Ectodermal cell (in vitro differentiated cells): ENCODE data around the gene PIAS1.

Experiments
- H3K27ac ChIP-seq: 2 replicates; pipeline ENCODE4 v1.7.0; 2013; ENCODE audit warnings: mild to moderate bottlenecking, low read depth, low read length; ENCODE audit not compliant: insufficient read depth, poor library complexity, severe bottlenecking
- H3K27me3 ChIP-seq: 2 replicates; pipeline ENCODE4 v1.7.0; 2013; ENCODE audit warnings: mild to moderate bottlenecking, low read length; ENCODE audit not compliant: insufficient read depth, control insufficient read depth, poor library complexity, severe bottlenecking
- H3K36me3 ChIP-seq: one replicate; pipeline ENCODE4 v1.7.0; 2013; ENCODE audit warnings: low read length; ENCODE audit not compliant: control insufficient read depth, insufficient read depth
- H3K4me1 ChIP-seq: one replicate; pipeline ENCODE4 v1.7.0; 2013; ENCODE audit warnings: low read length; ENCODE audit not compliant: control insufficient read depth, insufficient read depth
- H3K4me3 ChIP-seq: 2 replicates; pipeline ENCODE4 v1.7.0; 2013; ENCODE audit warnings: low read depth, low read length, control low read depth; ENCODE audit not compliant: insufficient read depth
- H3K9me3 ChIP-seq: 2 replicates; pipeline ENCODE4 v1.7.0; 2013; ENCODE audit warnings: mild to moderate bottlenecking, low read length, moderate library complexity; ENCODE audit not compliant: control insufficient read depth
- WGBS, 2 experiments: methylation state at CpG; one replicate each; pipeline ENCODE4 v1.1.7; 2013; ENCODE audit warnings: missing lambda C conversion rate in 2 of 2; 5-methylcytosine and 5-hydroxymethylcytosine counted together

The PIAS1 gene

DNA sequence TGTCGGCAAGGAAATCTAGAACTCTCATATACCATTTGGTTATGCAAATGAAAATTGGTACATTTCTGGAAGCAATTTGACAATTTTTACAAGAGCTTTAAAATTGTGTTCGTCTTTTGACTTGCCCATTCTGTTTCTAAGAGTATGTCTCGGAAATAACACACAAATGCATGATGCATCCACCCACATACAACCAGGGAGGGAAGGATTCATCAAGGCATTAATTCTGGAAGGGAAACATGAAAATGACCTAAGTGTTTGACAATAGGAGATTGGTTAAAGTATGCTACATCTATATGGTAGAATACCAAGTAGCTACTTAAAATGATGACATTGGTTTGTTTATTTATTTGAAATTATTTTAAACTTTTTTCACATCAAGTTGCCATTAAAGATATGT, 58.6 kb downstream of the PIAS1 start:
- Histone ChIP-seq H3K4me1 (no peaks in the 10 kb centered on the region), H3K36me3 (no peaks in the 10 kb centered on the region), H3K27me3 (no peaks in the 10 kb centered on the region), H3K9me3 (no peaks in the 10 kb centered on the region), H3K27ac (no peak overlapping the region), H3K4me3 (no peak overlapping the region)
- 63 to 67% methylated on average over 3 of the region's 3 CpGs for WGBS, 2 experiments

DNA sequence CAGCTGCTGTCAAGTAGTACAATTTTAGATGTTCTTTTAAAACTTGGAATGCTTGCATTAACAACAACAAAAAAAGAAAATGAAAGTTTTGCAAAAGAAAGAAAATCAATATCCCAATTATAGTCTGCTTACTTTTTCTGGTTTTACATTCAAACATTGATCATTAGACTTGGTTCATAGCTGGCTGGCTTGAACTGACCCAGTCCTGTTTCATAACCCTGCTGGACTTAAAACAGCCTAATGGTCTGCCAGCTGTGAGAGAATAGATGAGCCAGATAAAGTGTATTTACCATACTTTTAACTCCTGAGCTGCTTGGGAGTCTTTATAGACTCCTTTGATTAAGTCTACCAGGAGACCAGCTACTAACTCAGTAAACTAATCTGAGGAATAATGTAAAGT, 59.2 kb downstream of the PIAS1 start:
- H3K9me3 ChIP-seq, result no peaks in the 10 kb centered on the region
- H3K4me1 ChIP-seq, result no peaks in the 10 kb centered on the region
- H3K4me3 ChIP-seq, result no peak overlapping the region
- H3K36me3 ChIP-seq, result no peaks in the 10 kb centered on the region
- no peaks in the 10 kb centered on the region for H3K27me3 ChIP-seq
- H3K27ac ChIP-seq, result no peak overlapping the region

DNA sequence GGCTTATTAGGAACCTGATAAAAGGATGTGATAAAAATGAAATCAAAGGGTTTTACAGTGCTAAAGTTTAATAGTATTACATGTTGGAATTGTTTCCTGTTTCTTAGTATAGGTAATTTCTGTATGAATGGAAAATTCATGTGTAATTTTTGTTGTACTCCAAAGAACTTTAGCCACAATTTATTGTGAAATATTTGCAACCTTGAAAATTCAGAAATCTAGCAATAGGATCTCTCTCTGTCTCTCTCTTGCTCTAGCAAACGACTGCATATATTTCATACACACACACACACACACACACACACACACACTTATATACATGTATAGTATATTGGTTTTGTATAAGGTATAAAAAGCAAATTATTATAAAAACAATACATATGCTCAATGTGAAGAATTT, 59.6 kb downstream of the PIAS1 start:
- H3K4me3 ChIP-seq, result no peak overlapping the region
- H3K27ac ChIP-seq, result no peak overlapping the region
- no CpG with 5 or more reads among the region's 1 CpG for WGBS, 2 experiments
- H3K27me3 ChIP-seq, result no peaks in the 10 kb centered on the region
- no peaks in the 10 kb centered on the region for H3K9me3 ChIP-seq
- H3K4me1 ChIP-seq, result no peaks in the 10 kb centered on the region
- H3K36me3 ChIP-seq, result no peaks in the 10 kb centered on the region

DNA sequence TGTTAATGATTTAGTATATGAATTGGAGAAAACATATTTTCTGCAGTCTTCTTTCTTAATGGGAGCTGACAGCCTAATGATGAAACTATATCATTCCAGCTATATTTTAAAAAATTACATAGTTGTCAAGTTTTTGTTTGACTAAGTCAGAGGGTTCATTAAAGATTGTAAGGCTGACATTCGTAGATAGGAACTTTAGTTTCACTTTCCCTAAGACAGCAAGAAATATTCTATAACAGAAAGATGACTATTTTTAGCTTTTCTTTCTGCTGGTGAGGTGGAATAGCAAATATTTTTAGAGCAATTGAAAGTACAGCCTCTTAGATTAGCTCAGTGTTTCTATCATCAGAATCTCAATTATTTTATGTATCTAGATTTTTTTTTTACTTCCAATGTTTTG, 60.2 kb downstream of the PIAS1 start:
- no peaks in the 10 kb centered on the region for H3K9me3 ChIP-seq
- H3K4me1 ChIP-seq, result no peaks in the 10 kb centered on the region
- no peaks in the 10 kb centered on the region for H3K27me3 ChIP-seq
- H3K4me3 ChIP-seq, result no peak overlapping the region
- no peak overlapping the region for H3K27ac ChIP-seq
- no CpG with 5 or more reads among the region's 1 CpG for WGBS, 2 experiments
- no peaks in the 10 kb centered on the region for H3K36me3 ChIP-seq

DNA sequence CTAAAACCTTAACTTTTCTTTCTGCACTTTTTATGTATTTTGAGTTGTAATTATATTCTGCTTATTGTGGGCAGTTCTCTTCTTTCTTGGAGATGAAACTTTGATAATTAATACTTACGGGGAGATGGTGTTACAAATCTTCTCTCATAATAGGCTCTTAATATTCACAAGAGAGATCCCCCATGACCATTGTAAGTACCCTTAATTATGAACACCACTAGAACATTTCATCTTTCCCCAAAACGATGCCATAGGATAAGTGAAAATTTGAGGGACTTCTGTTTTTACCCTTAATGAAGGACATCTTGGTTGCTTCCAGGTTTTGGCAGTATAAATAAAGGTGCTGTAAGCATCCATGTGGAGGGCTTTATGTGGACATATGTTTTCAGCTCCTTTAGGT, 60.7 kb downstream of the PIAS1 start:
- no peaks in the 10 kb centered on the region for H3K36me3 ChIP-seq
- no peaks in the 10 kb centered on the region for H3K27me3 ChIP-seq
- H3K4me1 ChIP-seq, result no peaks in the 10 kb centered on the region
- H3K27ac ChIP-seq, result no peak overlapping the region
- H3K9me3 ChIP-seq, result no peaks in the 10 kb centered on the region
- H3K4me3 ChIP-seq, result no peak overlapping the region
- WGBS, 2 experiments, result 82 to 97% methylated on average over 2 of the region's 2 CpGs

DNA sequence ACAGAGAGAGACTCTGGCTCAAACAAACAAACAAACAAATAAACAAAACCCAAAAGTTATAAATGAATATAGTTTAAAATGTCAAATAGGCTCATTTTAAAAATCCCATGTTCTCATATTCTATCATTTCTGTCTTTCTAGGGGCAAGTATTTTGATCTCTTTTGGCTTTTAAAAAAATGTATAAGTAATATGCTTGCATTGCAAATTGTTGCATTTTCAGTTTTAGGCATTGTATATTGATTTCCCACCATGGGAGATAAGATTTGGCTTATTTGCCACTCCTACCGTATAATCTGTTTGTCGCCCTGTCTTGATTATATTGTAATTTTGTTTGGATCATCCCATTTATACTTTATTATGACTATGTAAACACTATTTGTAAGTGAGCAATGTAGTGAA, 70.6 kb downstream of the PIAS1 start:
- Histone ChIP-seq H3K4me1 (no peaks in the 10 kb centered on the region), H3K27me3 (no peaks in the 10 kb centered on the region), H3K4me3 (no peak overlapping the region), H3K9me3 (no peaks in the 10 kb centered on the region), H3K27ac (no peak overlapping the region), H3K36me3 (no peaks in the 10 kb centered on the region)
- 86% methylated on average over 2 of the region's 2 CpGs; no CpG with 5 or more reads in 1 of the 2 experiments for WGBS, 2 experiments

DNA sequence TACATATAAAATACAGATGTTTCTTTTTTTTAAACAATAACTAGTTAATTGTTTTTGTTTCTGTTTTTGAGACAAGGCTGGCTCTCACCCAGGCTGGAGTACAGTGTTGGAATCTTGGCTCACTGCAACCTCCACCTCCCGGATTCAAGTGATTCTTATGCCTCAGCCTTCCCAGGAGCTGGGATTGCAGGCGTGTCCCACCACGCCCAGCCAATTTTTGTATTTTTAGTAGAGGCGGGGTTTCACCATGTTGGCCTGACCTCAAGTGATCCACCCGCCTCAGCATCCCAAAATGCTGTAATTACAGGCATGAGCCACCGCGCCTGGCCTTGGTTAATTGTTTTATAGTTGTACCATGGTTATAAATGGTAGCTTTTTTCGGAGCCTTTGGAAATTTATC, 72.3 kb downstream of the PIAS1 start:
- Histone ChIP-seq H3K4me3 (no peak overlapping the region), H3K36me3 (no peaks in the 10 kb centered on the region), H3K4me1 (no peaks in the 10 kb centered on the region), H3K27me3 (no peaks in the 10 kb centered on the region), H3K27ac (no peak overlapping the region), H3K9me3 (no peaks in the 10 kb centered on the region)
- WGBS, 2 experiments, result 80% methylated on average over 8 of the region's 8 CpGs

DNA sequence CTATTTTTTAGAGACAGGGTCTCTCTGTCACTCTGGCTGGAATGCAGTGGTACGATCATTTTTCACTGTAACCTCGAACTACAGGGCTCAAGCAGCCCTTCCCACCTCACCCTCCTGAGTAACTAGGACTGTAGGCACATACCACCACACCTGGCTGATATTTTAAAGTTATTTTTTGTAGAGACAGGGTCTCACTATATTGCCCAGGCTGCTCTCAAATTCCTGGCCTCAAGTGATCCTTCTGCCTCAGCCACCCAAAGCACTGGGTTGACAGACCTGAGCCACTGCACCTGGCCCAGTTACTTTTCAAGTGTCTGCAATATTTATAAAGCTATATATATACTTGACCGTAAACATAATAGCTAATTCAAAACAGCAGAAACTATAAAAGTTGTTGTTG, 75.0 kb downstream of the PIAS1 start:
- WGBS, 2 experiments, result 93 to 99% methylated on average over 2 of the region's 3 CpGs
- no peaks in the 10 kb centered on the region for H3K9me3 ChIP-seq
- no peaks in the 10 kb centered on the region for H3K4me1 ChIP-seq
- no peaks in the 10 kb centered on the region for H3K27me3 ChIP-seq
- no peaks in the 10 kb centered on the region for H3K36me3 ChIP-seq
- no peak overlapping the region for H3K27ac ChIP-seq
- H3K4me3 ChIP-seq, result no peak overlapping the region

DNA sequence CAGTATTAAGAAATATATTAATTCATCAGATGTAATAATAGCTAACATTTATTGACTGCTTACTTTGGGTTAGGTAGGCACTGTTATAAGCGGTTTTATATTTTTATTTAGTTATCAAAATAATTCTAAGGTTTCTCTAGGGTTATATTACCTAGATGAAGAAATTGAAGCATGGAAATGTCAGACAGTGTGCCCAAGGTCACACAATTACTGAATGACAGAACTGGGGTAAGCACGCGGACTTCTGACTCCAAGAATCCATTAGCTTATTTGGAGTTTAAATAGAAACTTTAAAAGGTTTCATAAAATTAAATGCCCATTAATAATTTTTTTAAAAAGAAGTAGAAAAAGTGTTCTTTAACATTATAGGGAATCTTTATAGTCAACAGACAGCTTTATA, 76.7 kb downstream of the PIAS1 start:
- 94% methylated on average over 3 of the region's 3 CpGs; no CpG with 5 or more reads in 1 of the 2 experiments for WGBS, 2 experiments

DNA sequence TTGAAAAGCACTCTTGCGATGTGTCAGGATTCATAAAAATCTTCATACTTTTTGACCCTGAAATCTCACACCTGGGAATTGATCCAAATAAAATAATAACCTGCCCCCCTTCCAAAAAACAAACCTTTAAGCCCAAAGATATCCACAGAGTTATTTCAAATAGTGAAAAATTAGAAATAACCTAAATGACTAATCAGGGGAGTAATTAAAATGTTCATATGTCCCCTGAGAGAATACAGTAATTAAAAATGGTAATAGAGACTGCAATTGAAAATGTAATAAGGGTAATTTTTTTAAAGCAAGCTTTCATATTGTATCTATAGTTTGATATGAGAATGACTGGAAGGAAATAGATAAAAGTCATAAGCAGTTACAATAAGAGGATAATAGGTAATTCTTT, 83.0 kb downstream of the PIAS1 start:
- H3K4me3 ChIP-seq, result no peak overlapping the region
- H3K27ac ChIP-seq, result no peak overlapping the region
- H3K27me3 ChIP-seq, result no peaks in the 10 kb centered on the region
- H3K36me3 ChIP-seq, result no peaks in the 10 kb centered on the region
- no peaks in the 10 kb centered on the region for H3K9me3 ChIP-seq
- H3K4me1 ChIP-seq, result no peaks in the 10 kb centered on the region
- WGBS, 2 experiments, result 94 to 100% methylated on average over 1 of the region's 1 CpG

More for the DNA sequence above, 76.7 kb downstream of the PIAS1 start:
- H3K9me3 ChIP-seq, result no peaks in the 10 kb centered on the region
- H3K4me1 ChIP-seq, result no peaks in the 10 kb centered on the region
- H3K27ac ChIP-seq, result no peak overlapping the region
- H3K27me3 ChIP-seq, result no peaks in the 10 kb centered on the region
- no peak overlapping the region for H3K4me3 ChIP-seq
- H3K36me3 ChIP-seq, result no peaks in the 10 kb centered on the region

DNA sequence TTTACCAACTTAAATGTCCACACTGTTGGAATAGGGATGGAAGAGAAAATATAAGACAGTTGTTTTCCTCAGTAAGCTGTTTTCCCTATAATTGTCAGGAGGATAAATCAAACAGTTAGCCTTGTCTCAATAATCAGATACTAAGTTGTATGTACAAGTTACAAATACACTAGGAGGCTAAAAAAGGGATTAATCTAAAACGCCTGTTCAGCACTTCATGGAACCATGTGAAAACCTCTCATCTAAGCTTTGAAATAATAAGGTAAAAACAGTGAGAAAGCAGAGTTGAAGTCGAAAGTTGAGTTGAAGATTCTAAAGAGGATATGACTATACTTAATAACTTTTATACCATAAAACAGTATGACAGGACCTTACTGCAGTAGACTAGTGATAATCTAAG, 89.0 kb downstream of the PIAS1 start:
- 100% methylated on average over 1 of the region's 2 CpGs; no CpG with 5 or more reads in 1 of the 2 experiments for WGBS, 2 experiments
- Histone ChIP-seq H3K36me3 (peaks cover 5% of the 10 kb centered on the region), H3K9me3 (no peaks in the 10 kb centered on the region), H3K4me3 (no peak overlapping the region), H3K27me3 (no peaks in the 10 kb centered on the region), H3K27ac (no peak overlapping the region), H3K4me1 (no peaks in the 10 kb centered on the region)
